Spinal cord (tissue), 10 donors: ENCODE data around the gene PBLD. TPM values are rescaled to one million over a fixed set of nuclear protein-coding genes. Genes with fewer than 3 reads are reported as not detected.
"Not testable (repeated sequence)": the region's sequence is repeated elsewhere in the genome, so short reads cannot be mapped to it uniquely, and the experiment has no call there.

Source experiments
- DNase-seq, 6 donors: peaks; one replicate each; pipeline versions ENCODE4 v3.0.0 to v3.0.0-alpha.2; 2013 to 2015; ENCODE audit warnings: low spot score in 6 of 6, low read depth in 4 of 6
- H3K27ac ChIP-seq: one replicate; pipeline ENCODE4 v1.5.1; 2013; ENCODE audit warnings: low read depth, low read length, control low read depth
- H3K27me3 ChIP-seq: one replicate; pipeline ENCODE4 v1.6.1; 2013; ENCODE audit warnings: low read length; ENCODE audit not compliant: control insufficient read depth, insufficient read depth
- H3K36me3 ChIP-seq: one replicate; pipeline ENCODE4 v1.6.1; 2013; ENCODE audit warnings: low read length; ENCODE audit not compliant: control insufficient read depth, insufficient read depth
- H3K4me1 ChIP-seq: one replicate; pipeline ENCODE4 v1.6.1; 2013; ENCODE audit warnings: low read length; ENCODE audit not compliant: control insufficient read depth, insufficient read depth
- H3K4me3 ChIP-seq: one replicate; pipeline ENCODE4 v1.5.1; 2013; ENCODE audit warnings: low read depth, low read length, control low read depth
- H3K9me3 ChIP-seq: one replicate; pipeline ENCODE4 v1.6.1; 2013; ENCODE audit warnings: low read length; ENCODE audit not compliant: control insufficient read depth, insufficient read depth
- WGBS: methylation state at CpG from one replicate; pipeline ENCODE4 v1.1.5; 2013; ENCODE audit warnings: missing lambda C conversion rate; ENCODE audit not compliant: insufficient coverage; 5-methylcytosine and 5-hydroxymethylcytosine counted together
- polyA plus RNA-seq, 2 donors: library from polyadenylated mRNA; unstranded; fragments of 120-200 nt; gene quantifications; one replicate each; pipeline ENCODE4 v1.2.1, GENCODE V29; 2013; ENCODE audit not compliant: insufficient read length in 2 of 2
- total RNA-seq, 2 donors: library from RNA; depleted of rRNA in 1 of 2; stranded (reverse); fragments of 120-200 nt in 1 of 2; fragments of >200 nt in 1 of 2; gene quantifications; one replicate each; pipeline versions ENCODE4 v1.2.3 to v1.2.4, GENCODE V29; 2013 to 2014
- donor health status: healthy.

Gene PBLD
- total and polyA plus RNA-seq, 4 donors: 7.9 to 16.9 (median 12.5) TPM

GRCh38 chr10:68261132-68261856 is 71.4 kb downstream of the PBLD start:
- Histone ChIP-seq H3K4me1 (no peaks in the 10 kb centered on the region), H3K27me3 (no peaks in the 10 kb centered on the region), H3K27ac (no peak overlapping the region), H3K9me3 (no peaks in the 10 kb centered on the region), H3K4me3 (no peak overlapping the region), H3K36me3 (no peaks in the 10 kb centered on the region)
- 91% methylated on average over 7 of the region's 8 CpGs for WGBS
- no peak for DNase-seq

- Histone ChIP-seq H3K4me1 (no peaks in the 10 kb centered on the region), H3K27ac (no peak overlapping the region), H3K27me3 (no peaks in the 10 kb centered on the region), H3K36me3 (no peaks in the 10 kb centered on the region), H3K9me3 (no peaks in the 10 kb centered on the region), H3K4me3 (no peak overlapping the region)
- DNase-seq: no peak
- no CpG with 5 or more reads among the region's 1 CpG for WGBS
Measured at GRCh38 chr10:68253346-68253745, 79.4 kb downstream of the PBLD start.

- no peak overlapping the region for H3K4me3 ChIP-seq
- no peak for DNase-seq
- no peak overlapping the region for H3K27ac ChIP-seq
- no peaks in the 10 kb centered on the region for H3K36me3 ChIP-seq
- WGBS: 61% methylated on average over 3 of the region's 5 CpGs
- no peaks in the 10 kb centered on the region for H3K4me1 ChIP-seq
- H3K27me3 ChIP-seq: no peaks in the 10 kb centered on the region
- H3K9me3 ChIP-seq: no peaks in the 10 kb centered on the region
Measured at GRCh38 chr10:68251625-68252495, 80.9 kb downstream of the PBLD start.

- no peaks in the 10 kb centered on the region for H3K4me1 ChIP-seq
Measured at GRCh38 chr10:68251151-68251550, 81.6 kb downstream of the PBLD start.

GRCh38 chr10:68249297-68249696 is 83.4 kb downstream of the PBLD start:
- Histone ChIP-seq H3K27ac (no peak overlapping the region), H3K9me3 (no peaks in the 10 kb centered on the region), H3K27me3 (no peaks in the 10 kb centered on the region), H3K4me1 (no peaks in the 10 kb centered on the region), H3K36me3 (no peaks in the 10 kb centered on the region), H3K4me3 (no peak overlapping the region)
- WGBS: 92% methylated on average over 4 of the region's 4 CpGs
- no peak for DNase-seq

More at GRCh38 chr10:68251151-68251550, 81.6 kb downstream of the PBLD start:
- Histone ChIP-seq H3K9me3 (no peaks in the 10 kb centered on the region), H3K36me3 (no peaks in the 10 kb centered on the region), H3K27ac (no peak overlapping the region), H3K4me3 (no peak overlapping the region), H3K27me3 (no peaks in the 10 kb centered on the region)
- WGBS: 67% methylated on average over 4 of the region's 7 CpGs
- no peak for DNase-seq

GRCh38 chr10:68247931-68248330 is 84.8 kb downstream of the PBLD start:
- WGBS: 100% methylated on average over 1 of the region's 6 CpGs
- no peaks in the 10 kb centered on the region for H3K4me1 ChIP-seq
- H3K27ac ChIP-seq: no peak overlapping the region
- no peak overlapping the region for H3K4me3 ChIP-seq
- H3K9me3 ChIP-seq: no peaks in the 10 kb centered on the region
- no peak for DNase-seq
- H3K36me3 ChIP-seq: no peaks in the 10 kb centered on the region
- H3K27me3 ChIP-seq: no peaks in the 10 kb centered on the region

GRCh38 chr10:68246397-68246796 is 86.3 kb downstream of the PBLD start:
- not testable (repeated sequence) for H3K36me3 ChIP-seq, DNase-seq, H3K27me3 ChIP-seq, H3K4me1 ChIP-seq, H3K9me3 ChIP-seq, H3K27ac ChIP-seq, H3K4me3 ChIP-seq
- WGBS: 92% methylated on average over 4 of the region's 7 CpGs

- Histone ChIP-seq H3K9me3 (no peaks in the 10 kb centered on the region), H3K4me1 (peaks cover 4% of the 10 kb centered on the region), H3K27me3 (no peaks in the 10 kb centered on the region), H3K36me3 (no peaks in the 10 kb centered on the region), H3K27ac (no peak overlapping the region), H3K4me3 (no peak overlapping the region)
- 100% methylated on average over 2 of the region's 2 CpGs for WGBS
- no peak for DNase-seq
Measured at GRCh38 chr10:68242051-68242450, 90.7 kb downstream of the PBLD start.

- Histone ChIP-seq H3K36me3 (no peaks in the 10 kb centered on the region), H3K27ac (no peak overlapping the region), H3K4me3 (no peak overlapping the region), H3K9me3 (no peaks in the 10 kb centered on the region), H3K4me1 (peaks cover 4% of the 10 kb centered on the region), H3K27me3 (no peaks in the 10 kb centered on the region)
- 39% methylated on average over 2 of the region's 5 CpGs for WGBS
- peak in 2 of 6 donors; percentile 25 to 40 for DNase-seq
Measured at GRCh38 chr10:68239596-68240150, 93.1 kb downstream of the PBLD start.
